ENCODE data around the gene TSC22D2.

Gene TSC22D2

DNA sequence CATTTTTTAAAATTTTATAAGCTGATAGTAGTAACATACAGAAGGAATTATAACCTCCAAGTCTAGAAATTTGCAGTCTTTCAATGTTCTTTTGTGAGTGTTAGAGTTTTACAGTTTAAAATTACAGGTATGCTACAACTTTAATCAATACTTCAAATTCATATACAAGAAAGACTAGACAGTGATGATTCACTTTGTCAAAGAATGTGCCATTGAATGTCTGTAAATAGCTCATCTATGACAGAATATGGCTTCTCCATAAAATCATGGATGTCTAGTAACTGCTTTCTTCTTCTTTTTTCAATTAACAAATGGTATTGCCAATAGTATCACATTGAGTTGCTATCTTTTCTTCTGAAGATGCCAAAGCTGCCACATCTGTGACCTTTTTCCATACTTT lies 4.1 kb upstream of the TSC22D2 start:
- no peak for TF ChIP-seq EZH2phosphoT487 (IDR thresholded peaks at IDR 0.05; ENCODE audit: borderline replicate concordance)
- TF ChIP-seq, protein P1, sequence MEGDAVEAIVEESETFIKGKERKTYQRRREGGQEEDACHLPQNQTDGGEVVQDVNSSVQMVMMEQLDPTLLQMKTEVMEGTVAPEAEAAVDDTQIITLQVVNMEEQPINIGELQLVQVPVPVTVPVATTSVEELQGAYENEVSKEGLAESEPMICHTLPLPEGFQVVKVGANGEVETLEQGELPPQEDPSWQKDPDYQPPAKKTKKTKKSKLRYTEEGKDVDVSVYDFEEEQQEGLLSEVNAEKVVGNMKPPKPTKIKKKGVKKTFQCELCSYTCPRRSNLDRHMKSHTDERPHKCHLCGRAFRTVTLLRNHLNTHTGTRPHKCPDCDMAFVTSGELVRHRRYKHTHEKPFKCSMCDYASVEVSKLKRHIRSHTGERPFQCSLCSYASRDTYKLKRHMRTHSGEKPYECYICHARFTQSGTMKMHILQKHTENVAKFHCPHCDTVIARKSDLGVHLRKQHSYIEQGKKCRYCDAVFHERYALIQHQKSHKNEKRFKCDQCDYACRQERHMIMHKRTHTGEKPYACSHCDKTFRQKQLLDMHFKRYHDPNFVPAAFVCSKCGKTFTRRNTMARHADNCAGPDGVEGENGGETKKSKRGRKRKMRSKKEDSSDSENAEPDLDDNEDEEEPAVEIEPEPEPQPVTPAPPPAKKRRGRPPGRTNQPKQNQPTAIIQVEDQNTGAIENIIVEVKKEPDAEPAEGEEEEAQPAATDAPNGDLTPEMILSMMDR (conservative IDR thresholded peaks at IDR 0.05; ENCODE audit: low read length), result no peak
- peaks cover 5% of the 10 kb centered on the region for H4K20me1 ChIP-seq (ENCODE audit: insufficient read depth, low read length, poor library complexity, severe bottlenecking)
- H3K4me3 ChIP-seq (ENCODE audit: low read length, poor library complexity, severe bottlenecking), result no peak overlapping the region
- H3K36me3 ChIP-seq (ENCODE audit: insufficient read depth, low read length), result no peaks in the 10 kb centered on the region
- H3K9me3 ChIP-seq (ENCODE audit: insufficient read depth, low read depth, low read length), result no peaks in the 10 kb centered on the region
- no peaks in the 10 kb centered on the region for H3K9me2 ChIP-seq (replicated peaks; ENCODE audit: low read depth, low read length)
- no peak overlapping the region for H3K4me2 ChIP-seq (ENCODE audit: low read depth, low read length, poor library complexity, severe bottlenecking)
- peaks cover under 1% of the 10 kb centered on the region; the same call in 1 of the 2 replicates for H3K79me2 ChIP-seq (ENCODE audit: insufficient read depth, low read length)
- H3F3A ChIP-seq (ENCODE audit: low read depth), result peaks cover 8% of the 10 kb centered on the region
- H2AFZ ChIP-seq (ENCODE audit: low read length), result no peak overlapping the region
- H3K27me3 ChIP-seq (ENCODE audit: insufficient read depth, low read length, poor library complexity, severe bottlenecking), result no peaks in the 10 kb centered on the region
- no peak overlapping the region for H3K9ac ChIP-seq (ENCODE audit: low read depth, low read length, poor library complexity, severe bottlenecking)
- peaks cover 11% of the 10 kb centered on the region for H3K4me1 ChIP-seq (ENCODE audit: insufficient read depth, low read length, poor library complexity, severe bottlenecking)

DNA sequence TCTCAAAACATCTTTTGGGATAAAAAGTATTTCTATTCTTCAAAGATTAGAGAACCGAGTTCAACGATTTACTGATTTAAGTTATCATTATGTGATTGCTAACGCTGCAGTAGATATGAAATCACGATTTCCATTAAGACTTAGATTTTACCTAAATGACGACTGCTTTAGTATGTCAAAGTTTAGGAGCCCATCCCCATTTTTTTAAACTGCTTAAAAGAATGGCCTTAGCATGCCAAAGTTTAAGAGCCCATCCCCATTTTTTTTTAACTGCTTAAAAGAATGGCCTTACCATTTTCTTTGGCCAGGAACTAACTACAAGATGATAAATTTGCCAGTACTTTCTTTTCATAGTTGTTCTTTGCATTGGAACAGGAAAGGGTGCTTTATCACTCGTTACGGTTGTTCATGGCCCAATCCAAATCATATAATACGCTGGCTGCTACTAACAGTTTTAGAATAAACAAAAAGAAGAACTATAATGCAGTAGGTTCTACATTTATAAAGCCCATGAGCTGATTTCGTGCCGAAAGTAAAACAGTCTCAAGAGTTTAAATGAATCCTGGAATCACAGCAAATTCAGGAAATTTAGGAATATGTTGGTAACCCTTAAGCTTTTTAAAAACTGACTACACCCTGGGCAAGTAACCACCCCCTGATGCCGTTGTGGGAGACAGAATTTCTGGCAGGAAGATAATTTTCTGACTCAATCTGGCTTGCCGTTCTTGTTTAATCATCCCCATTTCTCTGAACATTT lies 869 bp upstream of the TSC22D2 start:
- H3F3A ChIP-seq (ENCODE audit: low read depth), result peaks cover 10% of the 10 kb centered on the region
- H3K27me3 ChIP-seq (ENCODE audit: insufficient read depth, low read length, poor library complexity, severe bottlenecking), result no peaks in the 10 kb centered on the region
- peaks cover 33% of the 10 kb centered on the region for H3K79me2 ChIP-seq (ENCODE audit: insufficient read depth, low read length)
- H3K9me2 ChIP-seq (replicated peaks; ENCODE audit: low read depth, low read length), result no peaks in the 10 kb centered on the region
- no peaks in the 10 kb centered on the region for H3K36me3 ChIP-seq (ENCODE audit: insufficient read depth, low read length)
- TF ChIP-seq, protein P1 (conservative IDR thresholded peaks at IDR 0.05; ENCODE audit: low read length), result no peak
- peak overlapping the region; percentile 92 for H2AFZ ChIP-seq (ENCODE audit: low read length)
- H4K20me1 ChIP-seq (ENCODE audit: insufficient read depth, low read length, poor library complexity, severe bottlenecking), result peaks cover 35% of the 10 kb centered on the region
- no peaks in the 10 kb centered on the region for H3K9me3 ChIP-seq (ENCODE audit: insufficient read depth, low read depth, low read length)
- H3K4me3 ChIP-seq (ENCODE audit: low read length, poor library complexity, severe bottlenecking), result peak overlapping the region; percentile 86
- peak overlapping the region; percentile 86 for H3K4me2 ChIP-seq (ENCODE audit: low read depth, low read length, poor library complexity, severe bottlenecking)
- peaks cover 22% of the 10 kb centered on the region for H3K4me1 ChIP-seq (ENCODE audit: insufficient read depth, low read length, poor library complexity, severe bottlenecking)
- peak overlapping the region; percentile 82 for H3K9ac ChIP-seq (ENCODE audit: low read depth, low read length, poor library complexity, severe bottlenecking)

DNA sequence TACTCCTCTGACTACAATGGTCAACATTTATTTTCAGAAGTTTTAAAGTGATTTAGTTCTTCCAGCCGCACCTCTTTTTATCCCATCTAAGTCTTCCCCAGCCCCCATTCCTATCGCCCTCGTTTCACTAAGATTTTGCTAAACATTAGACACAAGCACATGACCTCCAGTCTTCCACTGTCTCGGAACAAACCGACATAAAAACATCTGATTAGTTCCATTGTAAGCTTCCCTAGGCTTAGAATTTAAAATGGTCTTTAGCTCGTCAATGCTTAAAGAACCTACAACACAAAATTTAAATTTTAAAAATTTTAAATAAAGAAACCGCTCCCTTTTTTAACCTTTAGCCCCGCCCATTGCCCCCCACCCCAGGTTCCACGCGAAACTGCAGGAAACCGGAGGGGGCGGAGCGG lies 284 bp upstream of the TSC22D2 start:
- Histone ChIP-seq H3K36me3 (ENCODE audit: insufficient read depth, low read length) (no peaks in the 10 kb centered on the region), H3K9me3 (ENCODE audit: insufficient read depth, low read depth, low read length) (no peaks in the 10 kb centered on the region), H3K4me3 (ENCODE audit: low read length, poor library complexity, severe bottlenecking) (peak overlapping the region; percentile 86), H3K4me1 (ENCODE audit: insufficient read depth, low read length, poor library complexity, severe bottlenecking) (peaks cover 22% of the 10 kb centered on the region), H3K27me3 (ENCODE audit: insufficient read depth, low read length, poor library complexity, severe bottlenecking) (no peaks in the 10 kb centered on the region), H3K4me2 (ENCODE audit: low read depth, low read length, poor library complexity, severe bottlenecking) (peak overlapping the region; percentile 86), H3K9me2 (replicated peaks; ENCODE audit: low read depth, low read length) (no peaks in the 10 kb centered on the region), H3F3A (ENCODE audit: low read depth) (peaks cover 10% of the 10 kb centered on the region), H3K9ac (ENCODE audit: low read depth, low read length, poor library complexity, severe bottlenecking) (peak overlapping the region; percentile 82), H4K20me1 (ENCODE audit: insufficient read depth, low read length, poor library complexity, severe bottlenecking) (peaks cover 41% of the 10 kb centered on the region), H3K79me2 (ENCODE audit: insufficient read depth, low read length) (peaks cover 38% of the 10 kb centered on the region), H2AFZ (ENCODE audit: low read length) (peak overlapping the region; percentile 92)
- TF ChIP-seq, protein P1 (conservative IDR thresholded peaks at IDR 0.05; ENCODE audit: low read length), result no peak
- TF ChIP-seq EZH2phosphoT487 (IDR thresholded peaks at IDR 0.05; ENCODE audit: borderline replicate concordance), result no peak
